WTC11 (cell line): ENCODE data around the gene RITA1.

Experiments used
- FOXK1 ChIP-seq: sonication (generic); formaldehyde crosslinking; IDR thresholded peaks from 2 replicates; pipeline ENCODE4 v1.8.0; 2022; ENCODE audit warnings: mild to moderate bottlenecking, moderate library complexity, missing genetic modification reagents
- TEAD4 ChIP-seq: sonication (generic); formaldehyde crosslinking; IDR thresholded peaks from 2 replicates; pipeline ENCODE4 v1.8.0; 2022; ENCODE audit warnings: mild to moderate bottlenecking, missing genetic modification reagents
- TF ChIP-seq, protein P1 (sequence below): fragments of 200-600 bp; IDR thresholded peaks from 2 replicates; pipeline ENCODE4 v1.8.0; 2022; ENCODE audit warnings: antibody characterized with exemption
- TF ChIP-seq, protein P2 (sequence below): sonication (generic); formaldehyde crosslinking; IDR thresholded peaks from 2 replicates; pipeline ENCODE4 v1.8.1; 2022; ENCODE audit warnings: mild to moderate bottlenecking, missing genetic modification reagents, moderate library complexity, borderline replicate concordance
- TF ChIP-seq, protein P3 (sequence below): fragments of 250-450 bp; sonication (Bioruptor Pico); IDR thresholded peaks from 2 replicates; pipeline ENCODE4 v1.9.0; 2021; ENCODE audit warnings: mild to moderate bottlenecking, borderline replicate concordance

DNA sequence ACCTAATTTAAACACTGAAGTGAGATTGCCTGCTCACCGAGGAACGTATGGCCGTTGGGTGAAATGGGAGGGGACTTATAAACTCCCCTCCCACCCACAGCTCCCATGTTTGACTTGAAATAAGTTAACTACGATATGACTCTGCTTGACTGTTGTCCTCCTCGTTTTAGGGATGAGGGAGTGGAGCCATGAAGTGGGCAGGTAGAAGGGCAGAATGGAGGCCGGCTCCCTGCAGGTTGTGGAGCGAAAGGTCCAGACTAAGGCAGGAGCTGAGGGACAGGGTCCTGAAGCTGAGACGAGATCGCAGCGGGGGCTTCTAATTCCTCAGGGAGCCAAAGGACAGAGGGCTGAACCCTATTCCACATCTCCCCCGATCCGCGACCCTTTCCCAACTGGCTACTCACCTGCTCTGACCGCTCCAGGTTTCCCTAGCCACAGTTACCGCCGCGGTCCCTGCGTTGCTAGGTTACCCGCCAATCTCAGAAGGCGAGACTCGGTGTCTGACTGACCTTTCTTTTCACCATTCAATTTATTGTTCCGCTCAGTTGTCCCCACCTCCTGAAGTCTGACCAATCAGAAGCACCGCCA, 35.2 kb downstream of the RITA1 start:
- TF ChIP-seq, protein P1, sequence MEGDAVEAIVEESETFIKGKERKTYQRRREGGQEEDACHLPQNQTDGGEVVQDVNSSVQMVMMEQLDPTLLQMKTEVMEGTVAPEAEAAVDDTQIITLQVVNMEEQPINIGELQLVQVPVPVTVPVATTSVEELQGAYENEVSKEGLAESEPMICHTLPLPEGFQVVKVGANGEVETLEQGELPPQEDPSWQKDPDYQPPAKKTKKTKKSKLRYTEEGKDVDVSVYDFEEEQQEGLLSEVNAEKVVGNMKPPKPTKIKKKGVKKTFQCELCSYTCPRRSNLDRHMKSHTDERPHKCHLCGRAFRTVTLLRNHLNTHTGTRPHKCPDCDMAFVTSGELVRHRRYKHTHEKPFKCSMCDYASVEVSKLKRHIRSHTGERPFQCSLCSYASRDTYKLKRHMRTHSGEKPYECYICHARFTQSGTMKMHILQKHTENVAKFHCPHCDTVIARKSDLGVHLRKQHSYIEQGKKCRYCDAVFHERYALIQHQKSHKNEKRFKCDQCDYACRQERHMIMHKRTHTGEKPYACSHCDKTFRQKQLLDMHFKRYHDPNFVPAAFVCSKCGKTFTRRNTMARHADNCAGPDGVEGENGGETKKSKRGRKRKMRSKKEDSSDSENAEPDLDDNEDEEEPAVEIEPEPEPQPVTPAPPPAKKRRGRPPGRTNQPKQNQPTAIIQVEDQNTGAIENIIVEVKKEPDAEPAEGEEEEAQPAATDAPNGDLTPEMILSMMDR = no peak
- TF ChIP-seq FOXK1 (CRISPR knock-in tag) = no peak
- no peak for TF ChIP-seq TEAD4
- TF ChIP-seq, protein P2, sequence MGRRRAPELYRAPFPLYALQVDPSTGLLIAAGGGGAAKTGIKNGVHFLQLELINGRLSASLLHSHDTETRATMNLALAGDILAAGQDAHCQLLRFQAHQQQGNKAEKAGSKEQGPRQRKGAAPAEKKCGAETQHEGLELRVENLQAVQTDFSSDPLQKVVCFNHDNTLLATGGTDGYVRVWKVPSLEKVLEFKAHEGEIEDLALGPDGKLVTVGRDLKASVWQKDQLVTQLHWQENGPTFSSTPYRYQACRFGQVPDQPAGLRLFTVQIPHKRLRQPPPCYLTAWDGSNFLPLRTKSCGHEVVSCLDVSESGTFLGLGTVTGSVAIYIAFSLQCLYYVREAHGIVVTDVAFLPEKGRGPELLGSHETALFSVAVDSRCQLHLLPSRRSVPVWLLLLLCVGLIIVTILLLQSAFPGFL (CRISPR knock-in tag) = no peak
- TF ChIP-seq, protein P3, sequence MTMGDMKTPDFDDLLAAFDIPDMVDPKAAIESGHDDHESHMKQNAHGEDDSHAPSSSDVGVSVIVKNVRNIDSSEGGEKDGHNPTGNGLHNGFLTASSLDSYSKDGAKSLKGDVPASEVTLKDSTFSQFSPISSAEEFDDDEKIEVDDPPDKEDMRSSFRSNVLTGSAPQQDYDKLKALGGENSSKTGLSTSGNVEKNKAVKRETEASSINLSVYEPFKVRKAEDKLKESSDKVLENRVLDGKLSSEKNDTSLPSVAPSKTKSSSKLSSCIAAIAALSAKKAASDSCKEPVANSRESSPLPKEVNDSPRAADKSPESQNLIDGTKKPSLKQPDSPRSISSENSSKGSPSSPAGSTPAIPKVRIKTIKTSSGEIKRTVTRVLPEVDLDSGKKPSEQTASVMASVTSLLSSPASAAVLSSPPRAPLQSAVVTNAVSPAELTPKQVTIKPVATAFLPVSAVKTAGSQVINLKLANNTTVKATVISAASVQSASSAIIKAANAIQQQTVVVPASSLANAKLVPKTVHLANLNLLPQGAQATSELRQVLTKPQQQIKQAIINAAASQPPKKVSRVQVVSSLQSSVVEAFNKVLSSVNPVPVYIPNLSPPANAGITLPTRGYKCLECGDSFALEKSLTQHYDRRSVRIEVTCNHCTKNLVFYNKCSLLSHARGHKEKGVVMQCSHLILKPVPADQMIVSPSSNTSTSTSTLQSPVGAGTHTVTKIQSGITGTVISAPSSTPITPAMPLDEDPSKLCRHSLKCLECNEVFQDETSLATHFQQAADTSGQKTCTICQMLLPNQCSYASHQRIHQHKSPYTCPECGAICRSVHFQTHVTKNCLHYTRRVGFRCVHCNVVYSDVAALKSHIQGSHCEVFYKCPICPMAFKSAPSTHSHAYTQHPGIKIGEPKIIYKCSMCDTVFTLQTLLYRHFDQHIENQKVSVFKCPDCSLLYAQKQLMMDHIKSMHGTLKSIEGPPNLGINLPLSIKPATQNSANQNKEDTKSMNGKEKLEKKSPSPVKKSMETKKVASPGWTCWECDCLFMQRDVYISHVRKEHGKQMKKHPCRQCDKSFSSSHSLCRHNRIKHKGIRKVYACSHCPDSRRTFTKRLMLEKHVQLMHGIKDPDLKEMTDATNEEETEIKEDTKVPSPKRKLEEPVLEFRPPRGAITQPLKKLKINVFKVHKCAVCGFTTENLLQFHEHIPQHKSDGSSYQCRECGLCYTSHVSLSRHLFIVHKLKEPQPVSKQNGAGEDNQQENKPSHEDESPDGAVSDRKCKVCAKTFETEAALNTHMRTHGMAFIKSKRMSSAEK (CRISPR knock-in tag) = no peak
